Dermis microvascular lymphatic vessel endothelial cell (primary cell): ENCODE results near the gene BLZF1. TPM values are rescaled to one million over a fixed set of nuclear protein-coding genes. Genes with fewer than 3 reads are reported as not detected.
"Not testable (repeated sequence)": the region's sequence is repeated elsewhere in the genome, so short reads cannot be mapped to it uniquely, and the experiment has no call there.

ENCODE experiments used
- DNase-seq, 2 donors: peaks; one replicate each; pipeline versions ENCODE4 v3.0.0 to v3.0.0-alpha.2; 2010; ENCODE audit warnings: low read depth in 2 of 2
- total RNA-seq: library from RNA; depleted of rRNA; stranded (reverse); fragments of >200 nt; gene quantifications from 2 replicates; pipeline ENCODE4 v1.2.1, GENCODE V29; 2014

BLZF1 gene, protein sequence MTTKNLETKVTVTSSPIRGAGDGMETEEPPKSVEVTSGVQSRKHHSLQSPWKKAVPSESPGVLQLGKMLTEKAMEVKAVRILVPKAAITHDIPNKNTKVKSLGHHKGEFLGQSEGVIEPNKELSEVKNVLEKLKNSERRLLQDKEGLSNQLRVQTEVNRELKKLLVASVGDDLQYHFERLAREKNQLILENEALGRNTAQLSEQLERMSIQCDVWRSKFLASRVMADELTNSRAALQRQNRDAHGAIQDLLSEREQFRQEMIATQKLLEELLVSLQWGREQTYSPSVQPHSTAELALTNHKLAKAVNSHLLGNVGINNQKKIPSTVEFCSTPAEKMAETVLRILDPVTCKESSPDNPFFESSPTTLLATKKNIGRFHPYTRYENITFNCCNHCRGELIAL
- total RNA-seq = 11.5 and 12.2 TPM in 2 replicates

DNA sequence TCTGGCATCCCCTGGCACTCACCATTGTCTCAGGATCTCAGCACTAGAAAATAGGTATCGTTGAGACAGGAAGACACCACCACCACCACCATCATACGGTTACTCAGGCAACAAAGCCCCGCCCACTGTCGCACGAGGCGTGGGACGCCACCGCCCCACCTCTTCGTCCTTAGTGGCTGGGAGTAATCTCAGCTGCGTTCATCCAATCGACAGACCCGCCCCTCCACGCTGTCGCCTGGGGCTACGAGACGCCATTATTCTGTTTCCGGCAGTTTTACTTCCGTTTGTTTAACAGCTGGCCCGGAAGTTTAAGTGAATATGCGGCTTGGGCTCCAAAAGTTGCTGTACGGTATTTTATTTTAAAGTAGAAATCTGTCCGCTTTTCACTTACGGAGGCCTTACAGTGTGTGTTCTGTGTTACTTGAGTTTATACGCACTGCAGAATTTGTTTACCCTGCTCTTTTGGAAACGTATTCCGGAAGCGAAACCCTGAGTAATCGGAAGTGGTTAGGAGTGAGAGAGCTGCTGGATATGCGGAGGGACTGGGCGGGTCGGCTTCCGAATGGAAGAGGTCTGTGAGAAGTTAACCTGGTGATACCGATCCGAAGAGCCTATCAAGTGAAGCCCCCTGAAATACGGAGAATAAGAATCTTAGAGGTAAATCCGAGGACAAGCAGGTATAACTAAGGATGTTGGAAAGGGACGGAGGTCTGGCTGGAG is at the start of gene BLZF1, which contains the start of gene NME7:
Gene BLZF1, plus strand, starts transcription at position 510 of the 720 bp plus-strand sequence. CDS start 1,328 bp downstream, outside the sequence.
Gene NME7, minus strand, starts transcription at position 112 of the 720 bp plus-strand sequence. Its CDS starts 87 bp downstream, at position 25.
- DNase-seq = peak; percentile 91 to 98

DNA sequence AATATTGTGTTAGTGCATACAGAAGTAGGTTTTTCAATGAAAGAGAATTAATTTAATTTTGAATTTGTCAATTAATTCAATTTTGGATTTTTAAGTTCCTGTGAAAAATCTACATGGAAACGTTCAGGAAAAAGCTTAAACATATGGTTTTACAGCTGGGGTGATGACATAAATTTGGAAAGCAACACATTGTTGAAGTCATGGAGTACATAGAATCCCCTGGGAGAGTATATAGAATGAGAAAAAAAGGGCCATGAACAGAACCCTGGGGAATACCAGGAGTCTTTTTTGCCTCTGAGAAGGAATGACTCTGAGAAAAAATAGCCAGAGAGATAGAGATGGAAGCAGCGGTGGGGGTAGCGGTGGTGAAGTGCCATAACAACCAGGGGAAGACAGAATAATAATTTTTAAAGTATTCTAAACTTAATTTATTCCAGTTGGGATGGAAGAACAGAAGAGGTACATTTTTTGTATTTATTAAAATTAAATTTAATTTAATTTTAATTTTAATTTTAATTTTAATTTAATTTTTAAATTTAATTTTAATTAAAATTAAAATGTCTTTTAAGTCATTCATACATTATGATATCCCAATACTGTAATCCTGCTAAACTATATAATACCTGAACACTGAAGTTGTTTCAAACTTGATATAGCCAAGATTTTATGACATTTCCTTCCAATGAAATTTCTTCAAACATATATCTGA is 49.3 kb upstream of the BLZF1 start:
- no peak for DNase-seq

DNA sequence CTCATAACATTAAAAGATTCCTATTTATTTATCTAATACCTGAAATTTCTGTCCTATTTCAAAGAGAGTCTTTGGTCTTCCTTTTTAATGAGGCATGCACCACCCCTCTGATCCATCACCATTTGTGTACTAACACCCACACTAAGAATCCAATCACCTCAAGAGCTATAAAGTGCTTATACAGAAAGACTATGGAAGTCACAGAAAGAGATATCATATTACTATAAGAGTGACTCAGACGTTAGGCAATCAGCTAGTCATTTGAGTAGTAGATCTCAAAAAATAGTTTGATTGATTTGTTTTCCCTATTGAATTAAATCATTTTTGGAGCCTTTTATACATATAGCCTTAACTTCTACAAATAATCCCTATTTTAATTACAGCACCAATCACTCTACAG is 46.5 kb upstream of the BLZF1 start:
- DNase-seq = no peak

DNA sequence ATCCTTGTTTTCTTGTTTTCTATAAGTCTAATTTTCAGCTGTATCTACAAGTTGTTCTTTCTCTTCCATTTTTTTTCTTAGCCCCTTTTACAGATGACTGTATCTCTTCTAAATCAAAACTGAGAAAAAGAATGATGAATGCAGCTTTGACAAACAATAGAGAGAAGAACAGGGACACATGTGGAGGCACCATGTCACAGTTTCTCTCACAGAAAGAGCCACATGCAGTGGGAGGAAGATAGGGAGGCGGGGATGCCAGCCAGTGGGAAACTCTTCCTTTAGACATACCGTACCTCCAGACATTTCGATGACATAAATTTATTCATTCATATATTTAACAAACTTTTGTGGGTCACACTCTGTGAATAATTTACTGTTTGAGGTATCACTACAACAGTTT is 45.9 kb upstream of the BLZF1 start:
- no peak for DNase-seq

DNA sequence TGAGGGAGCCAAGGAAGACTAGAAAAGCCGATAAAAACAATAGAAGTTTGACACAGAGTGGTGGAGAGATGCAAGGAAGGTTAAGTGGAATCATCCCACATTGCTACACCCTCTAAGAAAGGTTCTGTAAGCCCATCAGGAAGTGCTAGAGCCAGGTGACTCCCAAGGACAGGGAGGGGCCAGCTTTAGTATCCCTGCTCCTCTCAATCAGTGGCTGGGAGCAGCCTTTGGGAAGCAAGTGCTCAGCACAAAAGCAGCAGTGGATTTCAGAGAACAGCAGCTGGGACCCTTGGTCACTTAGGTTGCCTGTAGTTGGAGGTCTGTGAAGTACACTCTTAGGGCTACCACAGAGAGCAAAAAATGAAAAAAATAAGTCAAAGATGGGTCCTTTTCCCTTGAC is 42.9 kb upstream of the BLZF1 start:
- DNase-seq = no peak

DNA sequence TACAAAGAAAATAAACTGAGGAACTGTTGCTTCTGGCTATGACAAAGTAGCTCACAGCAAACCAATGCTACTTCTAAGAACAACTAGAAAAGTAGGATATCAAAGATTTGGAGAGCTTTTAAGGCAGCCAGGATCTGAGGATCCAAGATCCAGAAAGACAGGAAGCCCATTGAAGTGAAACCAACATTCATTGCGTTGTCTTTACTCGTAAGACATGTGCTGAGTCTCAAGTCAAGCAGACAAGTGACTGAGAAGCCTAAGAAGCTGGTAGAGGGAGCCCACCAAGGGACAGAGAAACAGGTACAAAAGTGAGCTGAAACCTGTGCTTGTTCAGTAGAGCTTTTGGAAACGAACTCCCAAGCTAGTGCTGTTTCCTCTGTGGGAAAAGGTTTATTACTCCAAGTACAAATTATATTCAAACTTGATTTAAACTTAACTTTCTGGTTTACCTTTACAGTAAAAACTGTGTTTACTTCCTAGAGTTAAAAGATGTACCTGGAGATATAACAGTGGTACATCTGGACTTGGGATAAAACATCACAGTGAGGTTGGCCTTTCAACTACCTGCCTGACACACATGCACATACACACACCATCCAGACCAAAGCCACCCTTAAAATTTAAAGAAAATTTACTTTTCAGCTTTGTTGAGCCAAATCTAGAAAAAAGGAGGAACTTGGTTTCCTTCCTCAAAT is 41.6 kb upstream of the BLZF1 start:
- DNase-seq = peak in 1 of 2 donors; percentile 8

DNA sequence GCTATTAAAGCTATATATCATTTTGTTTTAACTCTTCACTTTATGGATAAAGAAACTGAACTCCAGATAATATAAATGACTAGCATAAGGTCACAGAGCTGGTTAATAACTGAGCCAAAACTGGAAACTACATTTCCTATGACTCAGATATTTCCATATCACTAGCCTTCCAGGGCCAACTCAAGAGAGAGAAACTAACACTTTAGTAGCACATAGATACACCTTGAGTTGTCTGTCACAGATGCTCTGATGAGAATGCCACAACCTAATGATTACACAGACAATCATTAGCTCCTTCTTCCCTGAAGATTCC is 41.1 kb upstream of the BLZF1 start:
- DNase-seq = peak; percentile 46 to 68

DNA sequence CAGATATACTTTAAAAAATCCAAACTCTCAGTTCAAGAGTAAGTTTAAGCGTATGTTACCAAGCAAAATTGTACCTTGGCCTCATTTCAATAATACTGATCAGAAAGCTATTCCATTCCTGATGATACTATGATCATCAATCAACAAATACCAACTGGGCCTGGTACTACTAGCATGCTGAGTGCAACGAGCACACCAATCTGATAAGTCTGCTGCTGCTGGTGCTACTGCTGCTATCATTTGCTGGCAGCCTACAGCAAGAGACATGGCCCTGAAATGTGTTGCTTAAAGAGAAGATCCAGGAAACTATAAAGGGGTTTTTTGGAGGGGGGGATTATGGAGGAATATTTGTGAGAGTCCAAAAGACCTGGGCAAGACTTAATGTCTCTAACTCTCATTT is 40.1 kb upstream of the BLZF1 start:
- DNase-seq = no peak

DNA sequence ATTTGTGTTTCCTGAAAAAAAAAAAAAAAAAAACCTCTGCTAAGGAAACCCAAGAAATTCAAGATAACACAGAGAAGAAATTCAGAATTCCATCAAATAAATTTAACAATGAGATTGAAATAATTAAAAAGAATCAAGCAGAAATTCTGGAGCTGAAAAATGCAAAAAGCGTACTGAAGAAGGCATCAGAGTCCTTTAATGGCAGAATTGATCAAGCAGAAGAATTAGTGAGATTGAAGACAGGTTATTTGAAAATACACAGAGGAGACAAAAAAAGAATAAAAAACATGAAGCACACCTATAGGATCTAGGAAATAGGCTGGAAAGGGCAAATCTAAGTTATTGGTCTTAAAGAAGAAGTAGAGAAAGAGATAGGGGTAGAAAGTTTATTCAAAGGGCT is 38.6 kb upstream of the BLZF1 start:
- no peak for DNase-seq

DNA sequence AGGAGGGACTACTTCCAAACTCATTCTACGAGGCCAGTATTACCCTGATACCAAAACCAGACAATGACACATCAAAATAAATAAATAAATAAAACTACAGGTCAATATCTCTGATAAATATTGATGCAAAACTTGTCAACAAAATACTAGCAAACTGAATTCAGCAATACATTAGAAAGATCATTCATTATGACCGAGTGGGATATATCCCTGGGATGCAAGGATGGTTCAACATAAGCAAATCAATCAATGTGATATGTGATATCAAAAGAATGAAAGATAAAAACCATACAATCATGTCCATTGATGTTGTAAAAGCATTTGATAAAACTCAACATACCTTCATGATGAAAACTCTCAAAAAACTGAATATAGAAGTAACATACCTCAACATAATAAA is 37.1 kb upstream of the BLZF1 start:
- DNase-seq = no peak

DNA sequence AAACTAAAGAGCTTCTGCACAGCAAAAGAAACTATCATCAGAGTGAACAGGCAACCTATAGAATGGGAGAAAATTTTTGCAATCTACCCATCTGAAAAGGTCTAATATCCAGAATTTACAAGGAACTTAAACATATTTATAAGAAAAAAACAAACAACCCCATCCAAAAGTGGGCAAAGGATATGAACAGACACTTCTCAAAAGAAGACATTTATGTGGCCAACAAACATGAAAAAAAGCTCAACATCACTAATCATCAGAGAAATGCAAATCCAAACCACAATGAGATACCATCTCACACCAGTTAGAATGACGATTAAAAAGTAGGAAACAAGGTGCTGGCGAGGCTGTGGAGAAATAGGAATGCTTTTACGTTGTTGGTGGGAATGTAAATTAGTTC is 33.3 kb upstream of the BLZF1 start:
- DNase-seq = not testable (repeated sequence)

DNA sequence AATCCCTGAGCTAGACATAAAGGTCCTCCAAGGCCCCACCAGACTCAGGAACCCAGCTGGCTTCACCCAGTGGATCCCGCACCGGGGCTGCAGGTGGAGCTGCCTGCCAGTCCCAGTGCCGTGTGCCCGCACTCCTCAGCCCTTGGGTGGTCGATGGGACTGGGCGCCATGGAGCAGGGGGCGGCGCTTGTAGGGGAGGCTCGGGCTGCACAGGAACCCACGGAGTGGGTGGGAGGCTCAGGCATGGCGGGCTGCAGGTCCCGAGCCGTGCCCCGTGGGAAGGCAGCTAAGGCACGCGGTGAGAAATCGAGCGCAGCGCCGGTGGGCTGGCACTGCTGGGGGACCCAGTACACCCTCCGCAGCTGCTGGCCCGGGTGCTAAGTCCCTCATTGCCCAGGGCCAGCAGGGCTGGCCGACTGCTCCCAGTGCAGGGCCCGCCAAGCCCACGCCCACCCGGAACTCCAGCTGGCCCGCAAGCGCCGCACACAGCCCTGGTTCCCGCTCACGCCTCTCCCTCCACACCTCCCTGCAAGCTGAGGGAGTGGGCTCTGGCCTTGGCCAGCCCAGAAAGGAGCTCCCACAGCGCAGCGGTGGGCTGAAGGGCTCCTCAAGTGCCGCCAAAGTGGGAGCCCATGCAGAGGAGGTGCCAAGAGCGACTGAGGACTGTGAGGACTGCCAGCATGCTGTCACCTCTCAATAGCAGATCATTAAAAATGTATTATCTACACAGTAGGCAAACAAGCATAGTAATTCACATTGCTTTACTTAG is 30.9 kb upstream of the BLZF1 start:
- DNase-seq = not testable (repeated sequence)

DNA sequence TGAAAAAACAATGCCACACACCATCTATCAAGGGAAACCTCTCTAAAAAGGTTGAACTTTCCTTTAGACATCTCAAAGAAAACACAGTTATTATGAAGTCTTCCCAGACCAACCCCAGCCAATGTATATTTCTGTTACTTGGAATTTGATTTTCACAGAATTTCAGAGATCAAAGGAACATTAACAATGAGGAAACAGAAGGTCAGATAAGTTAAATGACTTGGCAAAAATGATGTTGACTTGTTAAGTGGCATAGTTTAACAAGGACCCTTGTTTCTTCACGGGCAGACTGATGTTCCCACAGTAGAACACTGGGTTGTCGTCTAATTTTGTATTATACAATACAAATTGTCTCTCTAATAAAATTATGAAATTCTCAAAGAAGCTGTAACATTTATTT is 29.4 kb upstream of the BLZF1 start:
- no peak for DNase-seq

DNA sequence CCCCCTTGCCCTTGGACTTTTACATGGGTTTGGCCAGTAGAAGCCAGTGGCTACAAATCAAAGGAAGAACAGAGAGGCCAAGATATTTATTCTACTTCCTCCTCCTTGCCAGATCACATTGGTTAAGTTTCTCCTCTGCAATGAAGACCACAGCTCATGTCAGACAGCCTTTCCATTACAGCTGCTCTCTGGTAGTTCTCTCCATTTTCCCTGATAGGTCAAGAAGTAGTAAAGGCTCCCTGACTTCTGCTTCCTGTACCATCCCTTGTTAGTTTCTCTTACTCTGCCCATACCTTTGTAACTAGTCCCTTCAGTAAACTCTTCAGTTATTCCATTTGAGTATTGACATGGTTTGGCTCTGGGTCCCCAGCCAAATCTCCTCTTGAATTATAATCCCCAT is 28.2 kb upstream of the BLZF1 start:
- no peak for DNase-seq

DNA sequence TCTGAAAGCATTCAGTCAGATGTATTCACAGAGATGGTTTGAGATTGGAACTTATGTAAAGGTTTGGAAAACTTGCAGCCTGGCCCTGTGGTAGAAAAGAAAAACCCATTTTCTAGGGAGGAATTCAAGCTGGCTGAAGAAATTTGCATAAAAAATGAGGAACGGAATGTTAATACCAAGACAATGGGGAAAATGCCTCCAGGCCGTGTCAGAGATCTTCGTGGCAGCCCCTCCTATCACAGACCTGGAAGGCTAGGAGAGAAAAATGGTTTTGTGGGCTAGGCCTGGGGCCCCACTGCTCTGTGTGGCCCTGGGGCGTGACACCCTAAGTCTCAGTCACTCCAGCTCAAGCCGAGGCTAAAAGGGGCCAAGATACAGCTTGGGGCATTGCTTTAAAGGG is 27.1 kb upstream of the BLZF1 start:
- DNase-seq = no peak

DNA sequence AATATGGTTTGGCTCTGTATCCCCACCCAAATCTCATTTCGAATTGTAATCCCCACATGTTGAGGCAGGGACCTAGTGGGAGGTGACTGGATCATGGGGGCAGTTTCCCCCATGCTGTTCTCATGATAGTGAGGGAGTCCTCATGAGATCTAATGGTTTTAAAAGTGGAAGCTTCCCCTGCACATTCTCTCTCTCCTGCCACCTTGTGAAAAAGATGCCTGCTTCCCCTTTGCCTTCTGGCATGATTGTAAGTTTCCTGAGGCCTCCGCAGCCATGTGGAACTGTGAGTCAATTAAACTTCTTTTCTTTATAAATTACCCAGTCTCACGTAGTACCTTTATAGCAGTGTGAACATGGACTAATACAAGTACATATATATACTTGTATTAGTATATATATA is 25.9 kb upstream of the BLZF1 start:
- DNase-seq = not testable (repeated sequence)

DNA sequence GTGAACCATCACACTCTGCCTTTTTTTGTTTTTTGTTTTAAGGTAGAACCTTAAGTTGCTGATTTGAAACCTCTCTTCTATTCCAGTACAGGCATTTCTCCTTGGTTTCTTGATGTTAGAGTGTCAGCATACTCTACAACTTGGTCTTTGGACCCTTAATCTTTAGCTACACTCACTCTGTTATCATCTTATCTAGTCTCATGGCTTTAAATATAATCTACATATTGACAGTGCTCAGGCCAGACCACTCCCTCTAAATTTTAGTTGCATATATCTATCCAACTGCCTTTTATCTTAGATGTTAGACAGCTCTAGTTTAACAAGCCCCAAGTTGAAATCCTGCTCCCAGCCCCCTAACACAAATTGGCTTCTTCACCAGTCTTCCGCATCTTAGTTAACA is 22.5 kb upstream of the BLZF1 start:
- DNase-seq = no peak

DNA sequence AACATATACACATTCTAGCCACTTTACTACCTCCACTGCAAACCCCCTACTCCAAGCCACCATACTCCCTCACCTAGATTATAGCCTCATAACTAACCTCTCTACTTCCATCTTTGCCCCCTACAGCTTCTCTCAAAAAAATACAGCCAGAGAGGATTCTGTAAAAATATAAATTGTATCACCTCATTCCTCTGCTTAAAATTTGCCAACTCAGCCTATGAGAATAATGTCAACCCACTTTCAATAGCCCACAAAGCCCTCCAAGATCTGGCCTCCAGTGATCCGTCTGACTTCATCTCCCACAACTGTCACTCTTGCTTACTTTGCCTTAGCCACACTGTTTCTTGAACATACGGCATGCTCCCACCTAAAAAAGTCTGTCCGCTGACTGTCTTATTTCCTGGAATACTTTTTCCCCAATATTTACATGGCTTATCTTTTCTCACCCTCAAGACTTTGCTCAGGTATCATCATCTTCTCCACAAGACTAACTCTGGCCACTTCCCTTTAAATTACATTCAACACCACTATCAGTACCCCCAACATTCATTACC is 21.9 kb upstream of the BLZF1 start:
- DNase-seq = no peak

DNA sequence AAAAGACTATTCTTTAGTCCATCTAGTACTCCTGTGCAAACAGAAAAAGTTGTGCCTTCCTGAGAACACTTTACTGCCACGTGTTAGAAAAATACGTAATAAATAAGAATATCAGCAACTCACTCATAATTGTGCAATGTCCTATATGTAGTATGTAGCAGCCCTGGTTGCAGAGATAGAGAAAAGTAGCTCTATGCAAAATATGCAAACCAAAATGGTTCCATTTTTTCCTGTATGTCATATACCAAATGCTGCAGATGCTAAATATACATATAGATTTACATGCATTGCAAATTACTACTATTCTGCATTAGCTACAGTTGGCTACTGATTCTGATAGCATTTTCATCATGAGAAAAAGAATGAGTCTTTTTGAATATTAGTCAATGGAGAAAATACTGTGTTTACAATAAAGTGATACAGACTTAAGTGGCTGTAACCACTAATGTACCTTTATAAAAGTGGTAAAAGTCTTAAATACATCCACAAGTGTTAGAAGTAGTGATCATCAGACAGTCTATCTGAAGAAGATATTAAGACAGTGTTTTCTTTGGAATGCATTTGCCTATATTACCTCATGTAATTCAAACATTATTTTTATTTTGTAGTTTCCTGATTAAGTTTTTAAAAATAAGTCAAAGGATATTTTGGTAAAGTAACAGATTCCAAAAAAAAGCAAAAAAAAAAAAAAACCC is 20.2 kb upstream of the BLZF1 start:
- DNase-seq = no peak
